ENCODE measurements around the gene HLCS. TPM values are rescaled to one million over a fixed set of nuclear protein-coding genes. Genes with fewer than 3 reads are reported as not detected.

Gene HLCS
- total and polyA plus RNA-seq, 2 of the 8 experiments (the other 6 are each of a cell fraction or from before 2014, with no cell fraction given): 4.7 to 12.2 TPM

DNA sequence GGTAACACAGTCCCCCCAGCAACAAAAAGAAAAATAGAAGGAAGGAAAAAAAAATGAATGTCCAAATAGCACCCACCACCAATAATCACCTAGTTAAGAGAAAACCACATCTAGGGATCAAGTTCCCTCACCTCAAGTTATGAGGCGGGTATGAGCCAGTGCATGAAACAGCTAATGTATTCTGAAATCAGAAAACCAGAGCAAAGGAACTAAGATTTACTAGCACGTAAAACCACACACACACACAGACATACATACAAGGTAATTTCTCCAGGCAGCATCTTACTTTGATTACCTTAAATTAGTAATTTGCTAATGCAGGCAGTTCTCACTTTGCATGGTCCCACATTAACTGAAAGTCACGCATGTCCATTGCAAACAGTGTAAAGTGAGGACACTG lies 109.8 kb downstream of the HLCS start:
- POLR2A ChIA-PET (ENCODE audit: partially characterized antibody): no interaction called here
- no peak for TF ChIP-seq CBX8 (IDR thresholded peaks at IDR 0.05; ENCODE audit: borderline replicate concordance, low read depth, low read length)
- no peak for TF ChIP-seq SIN3A (conservative IDR thresholded peaks at IDR 0.05 in 1 of 2, IDR thresholded peaks at IDR 0.05 in 1 of 2; ENCODE audit: low read depth in 1 of 2, low read length in 2 of 2)
- no peak for TF ChIP-seq RBBP5 (IDR thresholded peaks at IDR 0.05; ENCODE audit: borderline replicate concordance, low read depth, low read length)
- TF ChIP-seq ATF3 (IDR thresholded peaks at IDR 0.05; ENCODE audit: insufficient read depth, low read depth, low read length): no peak
- TF ChIP-seq BRCA1 (IDR thresholded peaks at IDR 0.05; ENCODE audit: low read depth, low read length): no peak
- TF ChIP-seq EP300 (IDR thresholded peaks at IDR 0.05; ENCODE audit: borderline replicate concordance in 1 of 2, low read depth in 2 of 2, low read length in 2 of 2): no peak
- no peak for TF ChIP-seq SP2 (IDR thresholded peaks at IDR 0.05; ENCODE audit: low read length)
- TF ChIP-seq ZNF274 (IDR thresholded peaks at IDR 0.05; ENCODE audit: borderline replicate concordance, extremely low read depth, low read length): no peak
- no peak for TF ChIP-seq YY1 (IDR thresholded peaks at IDR 0.05; ENCODE audit: low read depth, low read length)
- no peak for TF ChIP-seq GABPA (IDR thresholded peaks at IDR 0.05; ENCODE audit: borderline replicate concordance, insufficient read depth, low read length)
- TF ChIP-seq USF2 (IDR thresholded peaks at IDR 0.05; ENCODE audit: low read length): no peak

More for the DNA sequence above, 109.8 kb downstream of the HLCS start:
- H3K36me3 ChIP-seq (ENCODE audit: control insufficient read depth in 2 of 4, insufficient read depth in 4 of 4, low read length in 3 of 4): no peaks in the 10 kb centered on the region
- no peak overlapping the region for H3K4me3 ChIP-seq (ENCODE audit: extremely low read depth in 1 of 4, insufficient read depth in 2 of 4, low read depth in 3 of 4, low read length in 4 of 4)
- no peak overlapping the region for H2AFZ ChIP-seq (ENCODE audit: low read length)
- no peak overlapping the region for H2BK12ac ChIP-seq (ENCODE audit: low read depth, low read length)
- H3K14ac ChIP-seq (ENCODE audit: insufficient read length): no peak overlapping the region
- no peak overlapping the region for H3K18ac ChIP-seq (ENCODE audit: extremely low read depth, low read length)
- no peaks in the 10 kb centered on the region for H3K27me3 ChIP-seq (replicated peaks in 1 of 4; ENCODE audit: control insufficient read depth in 3 of 4, extremely low read depth in 1 of 4, insufficient read depth in 3 of 4, low read length in 3 of 4)
- H2BK20ac ChIP-seq (ENCODE audit: low read length): no peak overlapping the region
- no peak overlapping the region for H3K4ac ChIP-seq (replicated peaks; ENCODE audit: insufficient read length, low read depth, low read length)
- no peaks in the 10 kb centered on the region for H3K79me1 ChIP-seq (ENCODE audit: low read depth, low read length)
- 96% methylated on average over 3 of the region's 3 CpGs; no CpG with 5 or more reads in 1 of the 2 experiments for whole genome bisulfite sequencing, 2 experiments (ENCODE audit: extremely low coverage in 1 of 2, insufficient coverage in 1 of 2, insufficient read length in 1 of 2, insufficient replicate concordance in 2 of 2, low coverage in 1 of 2, low lambda C conversion rate in 2 of 2, missing lambda C conversion rate in 1 of 2)
- H2BK15ac ChIP-seq (ENCODE audit: low read length): no peak overlapping the region
- no peak overlapping the region for H4K5ac ChIP-seq (ENCODE audit: insufficient read length, low read depth, low read length)
- H4K91ac ChIP-seq (replicated peaks; ENCODE audit: insufficient read length, low read length): no peak overlapping the region
- no peak overlapping the region for H3K56ac ChIP-seq (replicated peaks; ENCODE audit: insufficient read length, low read depth, low read length)
- H3K9me3 ChIP-seq (ENCODE audit: insufficient read depth in 2 of 2, low read depth in 1 of 2, low read length in 1 of 2): no peaks in the 10 kb centered on the region
- no peak overlapping the region for H3K27ac ChIP-seq (ENCODE audit: low read depth, low read length)
- H3K79me2 ChIP-seq (ENCODE audit: control insufficient read depth in 1 of 2, insufficient read depth in 2 of 2, low read length in 2 of 2): no peaks in the 10 kb centered on the region
- H3K9ac ChIP-seq (replicated peaks in 1 of 4; ENCODE audit: extremely low read depth in 1 of 4, low read depth in 3 of 4, low read length in 3 of 4): no peak overlapping the region
- no peak overlapping the region for H2BK120ac ChIP-seq (replicated peaks; ENCODE audit: low read depth, low read length)
- CTCF ChIA-PET (ENCODE audit: partially characterized antibody): interaction anchor here (0.7 to 2.8 kb wide), 6 partner anchors 9 to 231 kb away, joined by 3 to 16 read pairs (median 3); no protein-coding TSS in a partner anchor
- no peak overlapping the region for H2BK5ac ChIP-seq (ENCODE audit: low read depth, low read length)
- no peak for FAIRE-seq
- H3K23ac ChIP-seq (ENCODE audit: insufficient read length): no peak overlapping the region
- no peak overlapping the region for H4K8ac ChIP-seq (ENCODE audit: extremely low read depth, insufficient read depth, low read length)
- no peak for DNase-seq (ENCODE audit: low read depth in 1 of 2, low spot score in 2 of 2)
- H3K4me2 ChIP-seq (ENCODE audit: insufficient read depth in 1 of 2, low read depth in 2 of 2, low read length in 2 of 2): no peak overlapping the region
- no peak overlapping the region for H2AK5ac ChIP-seq (ENCODE audit: low read depth, low read length)
- no peaks in the 10 kb centered on the region for H4K20me1 ChIP-seq (replicated peaks in 1 of 2; ENCODE audit: control insufficient read depth in 1 of 2, insufficient read depth in 2 of 2, low read length in 2 of 2)
- peaks cover 0 to 2% (median 1%) of the 10 kb centered on the region in 4 experiments; a peak in 2 of 7 replicates for H3K4me1 ChIP-seq (replicated peaks in 1 of 4; ENCODE audit: control insufficient read depth in 3 of 4, insufficient read depth in 4 of 4, low read length in 3 of 4)
- no peaks in the 10 kb centered on the region; the same call in 1 of the 2 replicates for H3K23me2 ChIP-seq (ENCODE audit: low read depth, low read length)

Measured in H1 (cell line).